ENCODE measurements around the gene GTF3C4. TPM values are rescaled to one million over a fixed set of nuclear protein-coding genes. Genes with fewer than 3 reads are reported as not detected.

GTF3C4 gene
- total and polyA plus RNA-seq, 3 donors from 2014 or later, result 17.2 to 19.4 (median 18.4) TPM

- Histone ChIP-seq H3K36me3 (ENCODE audit: low read depth, missing control alignments) (no peaks in the 10 kb centered on the region), H3K27me3 (no peaks in the 10 kb centered on the region), H3K4me1 (peaks cover 3% of the 10 kb centered on the region), H3K9me3 (no peaks in the 10 kb centered on the region), H3K4me3 (no peak overlapping the region), H3K27ac (no peak overlapping the region)
- intact Hi-C loops (cut with DNase I; ENCODE audit: low total_unique reads), result no loop called here
- DNase-seq, result no peak
- 69 to 73% methylated on average over 2 of the region's 2 CpGs for WGBS, 2 donors
- TF ChIP-seq POLR2A (IDR thresholded peaks at IDR 0.05), result no peak
Observed at GRCh38 chr9:132728497-132728896, 58.2 kb downstream of the GTF3C4 start.

DNA sequence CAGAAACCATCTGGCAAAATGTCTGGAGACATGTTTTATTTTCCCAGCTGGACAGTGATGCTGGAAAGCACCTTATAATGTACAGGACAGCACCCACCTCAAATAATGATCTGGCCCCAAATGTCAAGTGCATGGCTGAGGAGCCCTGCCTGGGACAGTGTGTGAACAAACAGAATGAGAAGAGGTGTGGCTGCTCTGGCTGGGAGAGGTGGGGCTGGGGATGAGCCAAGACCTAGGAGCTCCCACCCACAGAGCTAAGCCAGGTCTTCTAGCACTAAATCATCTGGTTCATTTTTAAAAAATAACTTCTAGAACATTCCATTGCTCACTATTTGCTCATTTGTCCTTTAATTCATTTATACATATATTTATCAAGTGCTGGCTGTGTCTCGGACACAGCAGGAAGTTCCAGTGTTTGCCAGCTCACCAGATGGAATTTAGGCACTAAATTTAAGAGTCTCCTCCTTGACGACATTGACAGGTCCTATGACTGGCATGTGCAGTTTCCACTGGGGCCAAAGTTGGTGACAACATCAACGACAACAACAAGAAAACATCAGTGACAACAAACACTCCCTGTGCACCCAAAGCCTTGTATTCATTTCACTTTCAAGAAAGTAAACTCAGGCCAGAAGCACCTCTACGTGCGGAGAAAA is 59.1 kb downstream of the GTF3C4 start:
- Histone ChIP-seq H3K4me1 (peaks cover 3% of the 10 kb centered on the region), H3K27me3 (no peaks in the 10 kb centered on the region), H3K4me3 (no peak overlapping the region), H3K36me3 (ENCODE audit: low read depth, missing control alignments) (no peaks in the 10 kb centered on the region), H3K27ac (peak overlapping the region in 1 of 2 donors; percentile 6), H3K9me3 (no peaks in the 10 kb centered on the region)
- peak; percentile 46 for DNase-seq
- TF ChIP-seq POLR2A (IDR thresholded peaks at IDR 0.05) (no peak), CTCF (IDR thresholded peaks at IDR 0.05) (no peak)
- intact Hi-C loops (cut with DNase I; ENCODE audit: low total_unique reads), result no loop called here
- WGBS, 2 donors, result 79 to 84% methylated on average over 5 of the region's 5 CpGs

DNA sequence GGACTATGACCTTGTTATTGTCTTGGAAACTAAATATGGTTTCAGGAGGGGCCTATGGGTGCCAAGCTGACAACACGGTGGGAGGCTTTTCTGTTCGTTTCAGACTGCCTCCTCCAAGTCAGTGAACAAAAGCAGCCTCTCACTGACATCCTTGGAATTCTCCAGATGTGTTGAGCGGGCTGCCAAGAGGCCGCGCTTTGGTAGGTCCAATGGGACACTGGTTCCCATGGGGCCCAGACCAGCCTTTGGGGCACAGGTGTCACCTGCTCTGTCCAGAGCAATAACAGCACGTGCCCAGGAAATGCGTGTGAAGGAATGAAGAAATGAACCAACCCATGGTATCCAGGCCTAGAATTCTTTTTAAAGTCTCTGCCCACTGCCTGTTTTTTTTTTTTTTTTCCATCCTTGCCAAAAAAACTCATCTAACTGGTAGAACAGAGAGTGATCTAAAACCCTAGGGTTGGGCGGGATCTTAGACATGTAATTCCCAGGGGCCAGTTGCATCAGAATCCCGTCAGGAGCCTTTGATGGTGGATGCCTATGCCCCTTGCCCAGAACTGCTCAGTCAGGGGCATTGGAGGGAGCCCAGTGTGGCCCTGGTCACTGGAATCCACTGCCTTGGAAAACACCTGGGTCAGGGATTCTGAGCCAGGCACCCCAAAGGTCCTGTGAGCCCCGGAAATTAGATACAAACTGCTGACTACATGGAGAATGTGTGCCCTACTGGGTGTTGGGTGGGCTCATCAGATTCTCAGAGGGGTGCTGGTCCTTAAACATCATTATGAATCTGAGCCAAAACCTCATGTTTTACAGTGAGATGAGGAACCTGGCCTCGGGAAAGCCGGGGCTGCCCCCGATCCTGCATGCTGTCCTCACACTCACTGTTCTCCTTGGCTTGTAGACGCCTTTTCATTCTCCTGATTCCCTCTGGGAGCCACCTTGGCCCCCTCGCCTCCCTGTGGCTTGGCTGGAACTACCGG is 60.1 kb downstream of the GTF3C4 start:
- Histone ChIP-seq H3K36me3 (ENCODE audit: low read depth, missing control alignments) (no peaks in the 10 kb centered on the region), H3K9me3 (no peaks in the 10 kb centered on the region), H3K4me3 (no peak overlapping the region), H3K4me1 (peaks cover 3% of the 10 kb centered on the region), H3K27ac (peak overlapping the region in 1 of 2 donors; percentile 6), H3K27me3 (no peaks in the 10 kb centered on the region)
- 77 to 82% methylated on average over 14 to 16 of the region's 16 CpGs for WGBS, 2 donors
- no peak for DNase-seq
- intact Hi-C loops (cut with DNase I; ENCODE audit: low total_unique reads), result no loop called here
- TF ChIP-seq CTCF (IDR thresholded peaks at IDR 0.05) (no peak), POLR2A (IDR thresholded peaks at IDR 0.05) (no peak)

DNA sequence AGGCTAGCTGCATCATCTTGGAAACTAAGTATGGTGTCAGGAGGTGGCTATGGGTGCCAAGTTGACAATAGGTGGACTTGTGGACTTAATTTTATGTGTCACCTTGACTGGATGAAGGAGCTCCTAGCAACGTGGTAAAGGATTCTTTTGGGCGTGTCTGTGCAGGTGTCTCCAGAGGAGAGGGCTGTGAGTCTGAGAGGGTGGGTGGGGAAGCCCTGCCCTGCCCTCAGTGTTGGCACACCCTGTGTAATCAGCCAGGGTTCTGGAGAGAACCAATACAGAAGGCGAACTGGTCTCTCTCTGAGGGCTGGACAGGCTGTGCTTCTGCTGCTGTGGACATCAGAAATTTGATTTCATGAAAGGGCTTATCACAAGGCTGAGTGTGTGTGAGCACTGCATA is 61.0 kb downstream of the GTF3C4 start:
- H3K27ac ChIP-seq, result no peak overlapping the region
- no peaks in the 10 kb centered on the region for H3K27me3 ChIP-seq
- 66 to 85% methylated on average over 3 of the region's 3 CpGs for WGBS, 2 donors
- H3K36me3 ChIP-seq (ENCODE audit: low read depth, missing control alignments), result no peaks in the 10 kb centered on the region
- H3K9me3 ChIP-seq, result no peaks in the 10 kb centered on the region
- TF ChIP-seq POLR2A (IDR thresholded peaks at IDR 0.05) (no peak), CTCF (IDR thresholded peaks at IDR 0.05) (no peak)
- no peak overlapping the region for H3K4me3 ChIP-seq
- peaks cover 3% of the 10 kb centered on the region for H3K4me1 ChIP-seq
- intact Hi-C loops (cut with DNase I; ENCODE audit: low total_unique reads), result no loop called here
- no peak for DNase-seq

All from testis (tissue), 3 donors.